ENCODE results near the gene PRPH. TPM values are rescaled to one million over a fixed set of nuclear protein-coding genes. Genes with fewer than 3 reads are reported as not detected.
"Not testable (repeated sequence)": the region's sequence is repeated elsewhere in the genome, so short reads cannot be mapped to it uniquely, and the experiment has no call there.

Gene PRPH
- total RNA-seq, 3 donors from 2014 or later (not counting 1 experiment from before 2014, with no cell fraction given) = not detected

DNA sequence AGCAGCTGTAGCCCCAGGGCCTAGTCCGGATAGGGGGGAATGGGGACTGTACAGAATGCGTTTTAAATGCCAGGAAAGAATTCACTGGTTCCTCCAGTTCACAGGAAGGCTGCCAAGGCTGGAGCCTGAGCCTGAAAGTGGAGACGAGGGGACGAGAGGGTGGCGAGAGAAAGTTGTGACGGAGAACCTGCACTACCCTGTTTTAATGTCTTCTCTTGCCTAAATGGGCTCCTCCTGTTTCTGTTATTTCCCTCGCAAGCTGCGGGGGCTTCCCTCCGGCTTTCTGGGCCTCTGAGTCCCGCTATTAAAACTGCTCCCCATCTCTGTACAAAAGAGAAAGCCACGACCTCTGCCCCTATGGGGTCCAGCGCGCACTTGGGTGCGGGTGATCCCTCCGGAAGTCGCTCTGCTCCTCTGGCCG, 37.5 kb downstream of the PRPH start:
- intact Hi-C loops (cut with micrococcal nuclease) = no loop called here
- Mint-ChIP-seq H3K4me3 (no peak overlapping the region), H3K27ac (no peak overlapping the region), H3K4me1 (peaks cover 10 to 26% of the 10 kb centered on the region in 2 donors), H3K27me3 (ENCODE audit: low read depth in 2 of 2) (peaks cover 42 to 43% of the 10 kb centered on the region in 2 donors), H3K36me3 (no peaks in the 10 kb centered on the region), H3K9me3 (no peaks in the 10 kb centered on the region)
- no peak overlapping the region for H3K27ac ChIP-seq (ENCODE audit: low read length)
- no peak overlapping the region for H3K4me3 ChIP-seq (ENCODE audit: low read length)
- peaks cover 22% of the 10 kb centered on the region for H3K4me1 ChIP-seq (ENCODE audit: control insufficient read depth, insufficient read depth, low read length)
- H3K27me3 ChIP-seq (ENCODE audit: control insufficient read depth, insufficient read depth, low read length) = peaks cover 34% of the 10 kb centered on the region
- H3K9me3 ChIP-seq (ENCODE audit: control insufficient read depth, insufficient read depth, low read length) = no peaks in the 10 kb centered on the region
- no peaks in the 10 kb centered on the region for H3K36me3 ChIP-seq (ENCODE audit: control insufficient read depth, insufficient read depth, low read length)
- no peak for ATAC-seq
- DNase-seq = no peak
- WGBS (ENCODE audit: insufficient coverage) = 76% methylated on average over 17 of the region's 17 CpGs
- TF ChIP-seq, protein P1, sequence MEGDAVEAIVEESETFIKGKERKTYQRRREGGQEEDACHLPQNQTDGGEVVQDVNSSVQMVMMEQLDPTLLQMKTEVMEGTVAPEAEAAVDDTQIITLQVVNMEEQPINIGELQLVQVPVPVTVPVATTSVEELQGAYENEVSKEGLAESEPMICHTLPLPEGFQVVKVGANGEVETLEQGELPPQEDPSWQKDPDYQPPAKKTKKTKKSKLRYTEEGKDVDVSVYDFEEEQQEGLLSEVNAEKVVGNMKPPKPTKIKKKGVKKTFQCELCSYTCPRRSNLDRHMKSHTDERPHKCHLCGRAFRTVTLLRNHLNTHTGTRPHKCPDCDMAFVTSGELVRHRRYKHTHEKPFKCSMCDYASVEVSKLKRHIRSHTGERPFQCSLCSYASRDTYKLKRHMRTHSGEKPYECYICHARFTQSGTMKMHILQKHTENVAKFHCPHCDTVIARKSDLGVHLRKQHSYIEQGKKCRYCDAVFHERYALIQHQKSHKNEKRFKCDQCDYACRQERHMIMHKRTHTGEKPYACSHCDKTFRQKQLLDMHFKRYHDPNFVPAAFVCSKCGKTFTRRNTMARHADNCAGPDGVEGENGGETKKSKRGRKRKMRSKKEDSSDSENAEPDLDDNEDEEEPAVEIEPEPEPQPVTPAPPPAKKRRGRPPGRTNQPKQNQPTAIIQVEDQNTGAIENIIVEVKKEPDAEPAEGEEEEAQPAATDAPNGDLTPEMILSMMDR (IDR thresholded peaks at IDR 0.05) = no peak

DNA sequence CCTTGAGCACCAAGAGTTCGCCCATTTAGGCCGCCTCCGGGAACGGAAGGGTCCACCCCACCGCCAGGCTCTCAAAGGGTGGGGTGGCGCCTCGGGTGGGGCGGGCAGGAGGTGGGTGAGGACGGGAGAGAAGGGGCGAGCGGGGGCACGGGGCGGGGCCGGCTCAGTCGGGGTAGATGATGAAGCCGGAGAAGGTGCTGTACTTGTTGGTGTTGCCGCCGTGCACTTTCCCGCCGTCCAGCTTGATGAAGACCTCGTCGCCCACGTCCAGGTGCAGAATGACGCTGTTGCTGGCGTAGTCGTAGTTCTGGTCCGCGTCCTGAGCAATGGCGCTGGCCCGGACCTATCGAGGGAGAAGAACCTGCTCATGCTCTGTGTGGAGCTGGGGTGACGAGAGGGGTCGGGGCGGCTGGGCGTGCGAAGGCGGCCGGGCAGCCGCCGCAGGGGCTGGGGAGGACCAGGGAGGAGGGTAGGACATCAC, 38.0 kb downstream of the PRPH start:
- DNase-seq = no peak
- TF ChIP-seq, protein P1 (IDR thresholded peaks at IDR 0.05) = no peak
- no peak overlapping the region for H3K4me3 ChIP-seq (ENCODE audit: low read length)
- H3K4me1 Mint-ChIP-seq = peaks cover 10 to 30% of the 10 kb centered on the region in 2 donors
- 25% methylated on average over 40 of the region's 40 CpGs for whole genome bisulfite sequencing (ENCODE audit: insufficient coverage)
- peak overlapping the region; percentile 53 for H3K4me3 Mint-ChIP-seq
- H3K36me3 Mint-ChIP-seq = no peaks in the 10 kb centered on the region
- intact Hi-C loops (cut with micrococcal nuclease) = no loop called here
- peaks cover 38% of the 10 kb centered on the region for H3K27me3 ChIP-seq (ENCODE audit: control insufficient read depth, insufficient read depth, low read length)
- H3K9me3 ChIP-seq (ENCODE audit: control insufficient read depth, insufficient read depth, low read length) = no peaks in the 10 kb centered on the region
- peaks cover 45 to 46% of the 10 kb centered on the region in 2 donors for H3K27me3 Mint-ChIP-seq (ENCODE audit: low read depth in 2 of 2)
- H3K27ac ChIP-seq (ENCODE audit: low read length) = no peak overlapping the region
- H3K9me3 Mint-ChIP-seq = no peaks in the 10 kb centered on the region
- ATAC-seq = no peak
- peaks cover 26% of the 10 kb centered on the region for H3K4me1 ChIP-seq (ENCODE audit: control insufficient read depth, insufficient read depth, low read length)
- H3K27ac Mint-ChIP-seq = no peak overlapping the region
- H3K36me3 ChIP-seq (ENCODE audit: control insufficient read depth, insufficient read depth, low read length) = no peaks in the 10 kb centered on the region

DNA sequence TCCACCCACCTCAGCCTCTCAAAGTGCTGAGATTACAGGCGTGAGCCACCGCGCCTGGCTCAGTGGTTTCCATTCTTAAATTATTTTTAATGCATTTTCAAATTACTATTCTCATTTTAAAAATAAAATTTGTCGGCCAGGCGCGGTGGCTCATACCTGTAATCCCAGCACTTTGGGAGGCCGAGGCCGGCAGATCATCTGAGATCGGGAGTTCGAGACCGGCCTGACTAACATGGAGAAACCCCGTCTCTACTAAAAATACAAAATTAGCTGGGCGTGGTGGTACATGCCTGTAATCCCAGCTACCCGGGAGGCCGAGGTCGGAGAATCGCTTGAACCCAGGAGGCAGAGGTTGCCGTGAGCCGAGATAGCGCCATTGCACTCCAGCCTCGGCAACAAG, 38.8 kb downstream of the PRPH start:
- H3K4me3 Mint-ChIP-seq; DNase-seq; H3K36me3 ChIP-seq (ENCODE audit: control insufficient read depth, insufficient read depth, low read length); H3K36me3 Mint-ChIP-seq; H3K9me3 ChIP-seq (ENCODE audit: control insufficient read depth, insufficient read depth, low read length); ATAC-seq; H3K4me3 ChIP-seq (ENCODE audit: low read length); intact Hi-C loops (cut with micrococcal nuclease); H3K27ac ChIP-seq (ENCODE audit: low read length); H3K27ac Mint-ChIP-seq; H3K9me3 Mint-ChIP-seq: not testable (repeated sequence)
- Histone ChIP-seq H3K4me1 (ENCODE audit: control insufficient read depth, insufficient read depth, low read length) (peaks cover 26% of the 10 kb centered on the region), H3K27me3 (ENCODE audit: control insufficient read depth, insufficient read depth, low read length) (peaks cover 39% of the 10 kb centered on the region)
- WGBS (ENCODE audit: insufficient coverage) = 42% methylated on average over 17 of the region's 21 CpGs
- H3K27me3 Mint-ChIP-seq (ENCODE audit: low read depth in 2 of 2) = peaks cover 53 to 54% of the 10 kb centered on the region in 2 donors
- peaks cover 10 to 30% of the 10 kb centered on the region in 2 donors for H3K4me1 Mint-ChIP-seq

DNA sequence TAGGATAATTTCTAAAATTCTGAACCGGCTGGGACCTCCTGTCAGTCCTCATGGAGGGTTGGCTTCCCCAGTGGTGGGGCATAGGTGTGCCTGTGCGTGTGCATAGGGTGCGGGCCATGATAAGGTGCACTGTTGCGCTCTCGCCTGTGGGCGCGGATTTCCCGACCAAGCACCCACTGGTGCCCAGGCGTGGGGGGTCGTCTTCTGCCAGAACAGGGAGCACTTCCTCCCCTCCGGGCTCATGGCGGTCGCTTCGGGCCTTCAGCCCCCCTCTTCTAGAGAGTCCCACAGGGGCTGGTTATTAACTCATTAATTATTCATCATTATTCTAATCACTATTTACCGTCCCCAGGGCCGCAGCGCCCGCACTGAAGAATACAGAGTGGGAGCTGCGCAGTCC, 39.3 kb downstream of the PRPH start:
- Mint-ChIP-seq H3K4me3 (no peak overlapping the region), H3K9me3 (no peaks in the 10 kb centered on the region), H3K4me1 (peaks cover 10 to 30% of the 10 kb centered on the region in 2 donors), H3K36me3 (no peaks in the 10 kb centered on the region), H3K27me3 (ENCODE audit: low read depth in 2 of 2) (peaks cover 55 to 58% of the 10 kb centered on the region in 2 donors), H3K27ac (no peak overlapping the region)
- Histone ChIP-seq H3K9me3 (ENCODE audit: control insufficient read depth, insufficient read depth, low read length) (no peaks in the 10 kb centered on the region), H3K27ac (ENCODE audit: low read length) (no peak overlapping the region), H3K4me1 (ENCODE audit: control insufficient read depth, insufficient read depth, low read length) (peaks cover 26% of the 10 kb centered on the region), H3K4me3 (ENCODE audit: low read length) (no peak overlapping the region), H3K36me3 (ENCODE audit: control insufficient read depth, insufficient read depth, low read length) (no peaks in the 10 kb centered on the region), H3K27me3 (ENCODE audit: control insufficient read depth, insufficient read depth, low read length) (peaks cover 39% of the 10 kb centered on the region)
- ATAC-seq (no peak), DNase-seq (no peak)
- intact Hi-C loops (cut with micrococcal nuclease) = no loop called here
- TF ChIP-seq, protein P1 (IDR thresholded peaks at IDR 0.05) = no peak
- 29% methylated on average over 19 of the region's 19 CpGs for WGBS (ENCODE audit: insufficient coverage)
